Iris pigment epithelial cell (primary cell): ENCODE results near the gene GAMT.
"Not testable (repeated sequence)": the region's sequence is repeated elsewhere in the genome, so short reads cannot be mapped to it uniquely, and the experiment has no call there.

Experiments
- DNase-seq: peaks from one replicate; pipeline ENCODE4 v3.0.0-alpha.2; 2011; ENCODE audit warnings: low read depth

Gene GAMT

GRCh38 chr19:1433119-1434039, 32.0 kb upstream of the GAMT start:
- DNase-seq, result no peak

GRCh38 chr19:1432507-1432887, 31.2 kb upstream of the GAMT start:
- DNase-seq, result no peak

- no peak for DNase-seq
Measured at GRCh38 chr19:1431759-1432506, 30.6 kb upstream of the GAMT start.

GRCh38 chr19:1430246-1430645, 28.9 kb upstream of the GAMT start:
- no peak for DNase-seq

GRCh38 chr19:1429750-1430149, 28.4 kb upstream of the GAMT start:
- DNase-seq, result no peak

GRCh38 chr19:1428738-1429391, 27.5 kb upstream of the GAMT start:
- DNase-seq, result no peak

- DNase-seq, result no peak
Measured at GRCh38 chr19:1427221-1427920, 26.0 kb upstream of the GAMT start.

GRCh38 chr19:1426736-1427135, 25.4 kb upstream of the GAMT start:
- DNase-seq, result no peak

- no peak for DNase-seq
Measured at GRCh38 chr19:1425902-1426301, 24.6 kb upstream of the GAMT start.

- no peak for DNase-seq
Measured at GRCh38 chr19:1425102-1425837, 23.9 kb upstream of the GAMT start.

- DNase-seq, result no peak
Measured at GRCh38 chr19:1424192-1424955, 23.0 kb upstream of the GAMT start.

- DNase-seq, result no peak
Measured at GRCh38 chr19:1423436-1424191, 22.3 kb upstream of the GAMT start.

- DNase-seq, result no peak
Measured at GRCh38 chr19:1422943-1423342, 21.6 kb upstream of the GAMT start.

GRCh38 chr19:1422360-1422759, 21.0 kb upstream of the GAMT start:
- no peak for DNase-seq

GRCh38 chr19:1421958-1422305, 20.6 kb upstream of the GAMT start:
- no peak for DNase-seq

GRCh38 chr19:1421218-1421957, 20.0 kb upstream of the GAMT start:
- DNase-seq, result no peak

GRCh38 chr19:1420590-1420989, 19.2 kb upstream of the GAMT start:
- no peak for DNase-seq

GRCh38 chr19:1420085-1420484, 18.7 kb upstream of the GAMT start:
- DNase-seq, result not testable (repeated sequence)
